Measurements from ENCODE around the gene MT1A. TPM values are rescaled to one million over a fixed set of nuclear protein-coding genes. Genes with fewer than 3 reads are reported as not detected.

Gene MT1A
- total RNA-seq, 1 donor from 2014 or later, result not detected

- no peak for DNase-seq (ENCODE audit: extremely low spot score, unreplicated experiment)
- H3K4me1 Mint-ChIP-seq (ENCODE audit: unreplicated experiment), result peaks cover 28% of the 10 kb centered on the region
- H3K9me3 Mint-ChIP-seq (ENCODE audit: unreplicated experiment), result peaks cover 9% of the 10 kb centered on the region
- peak overlapping the region; percentile 88 for H3K4me3 Mint-ChIP-seq (ENCODE audit: unreplicated experiment)
- H3K27me3 Mint-ChIP-seq (ENCODE audit: unreplicated experiment), result no peaks in the 10 kb centered on the region
- H3K36me3 Mint-ChIP-seq (ENCODE audit: unreplicated experiment), result peaks cover 8% of the 10 kb centered on the region
- TF ChIP-seq CTCF (IDR thresholded peaks at IDR 0.05), result no peak
- H3K27ac Mint-ChIP-seq (ENCODE audit: unreplicated experiment), result no peak overlapping the region
These were observed 45.1 kb downstream of the MT1A start for GRCh38 chr16:56683424-56684172.

GRCh38 chr16:56684256-56684925, 45.9 kb downstream of the MT1A start:
- no peak for TF ChIP-seq CTCF (IDR thresholded peaks at IDR 0.05)
- H3K9me3 Mint-ChIP-seq (ENCODE audit: unreplicated experiment), result peaks cover 9% of the 10 kb centered on the region
- H3K36me3 Mint-ChIP-seq (ENCODE audit: unreplicated experiment), result peaks cover 8% of the 10 kb centered on the region
- no peak overlapping the region for H3K4me3 Mint-ChIP-seq (ENCODE audit: unreplicated experiment)
- no peak for DNase-seq (ENCODE audit: extremely low spot score, unreplicated experiment)
- no peaks in the 10 kb centered on the region for H3K27me3 Mint-ChIP-seq (ENCODE audit: unreplicated experiment)
- no peak overlapping the region for H3K27ac Mint-ChIP-seq (ENCODE audit: unreplicated experiment)
- peaks cover 33% of the 10 kb centered on the region for H3K4me1 Mint-ChIP-seq (ENCODE audit: unreplicated experiment)

- no peak for TF ChIP-seq CTCF (IDR thresholded peaks at IDR 0.05)
- Mint-ChIP-seq H3K4me3 (ENCODE audit: unreplicated experiment) (no peak overlapping the region), H3K27me3 (ENCODE audit: unreplicated experiment) (no peaks in the 10 kb centered on the region), H3K36me3 (ENCODE audit: unreplicated experiment) (peaks cover 8% of the 10 kb centered on the region), H3K4me1 (ENCODE audit: unreplicated experiment) (peaks cover 38% of the 10 kb centered on the region), H3K9me3 (ENCODE audit: unreplicated experiment) (peaks cover 9% of the 10 kb centered on the region), H3K27ac (ENCODE audit: unreplicated experiment) (no peak overlapping the region)
- no peak for DNase-seq (ENCODE audit: extremely low spot score, unreplicated experiment)
These were observed 46.6 kb downstream of the MT1A start for GRCh38 chr16:56684926-56685590.

- Mint-ChIP-seq H3K36me3 (ENCODE audit: unreplicated experiment) (peaks cover 8% of the 10 kb centered on the region), H3K9me3 (ENCODE audit: unreplicated experiment) (peaks cover 9% of the 10 kb centered on the region), H3K27me3 (ENCODE audit: unreplicated experiment) (no peaks in the 10 kb centered on the region), H3K4me1 (ENCODE audit: unreplicated experiment) (peaks cover 44% of the 10 kb centered on the region), H3K4me3 (ENCODE audit: unreplicated experiment) (no peak overlapping the region), H3K27ac (ENCODE audit: unreplicated experiment) (no peak overlapping the region)
- TF ChIP-seq CTCF (IDR thresholded peaks at IDR 0.05), result no peak
- no peak for DNase-seq (ENCODE audit: extremely low spot score, unreplicated experiment)
These were observed 48.3 kb downstream of the MT1A start for GRCh38 chr16:56686758-56687157.

- H3K27me3 Mint-ChIP-seq (ENCODE audit: unreplicated experiment), result no peaks in the 10 kb centered on the region
- no peak overlapping the region for H3K4me3 Mint-ChIP-seq (ENCODE audit: unreplicated experiment)
- H3K36me3 Mint-ChIP-seq (ENCODE audit: unreplicated experiment), result peaks cover 8% of the 10 kb centered on the region
- no peak for DNase-seq (ENCODE audit: extremely low spot score, unreplicated experiment)
- no peak overlapping the region for H3K27ac Mint-ChIP-seq (ENCODE audit: unreplicated experiment)
- peaks cover 39% of the 10 kb centered on the region for H3K4me1 Mint-ChIP-seq (ENCODE audit: unreplicated experiment)
- peaks cover 9% of the 10 kb centered on the region for H3K9me3 Mint-ChIP-seq (ENCODE audit: unreplicated experiment)
- no peak for TF ChIP-seq CTCF (IDR thresholded peaks at IDR 0.05)
These were observed 50.3 kb downstream of the MT1A start for GRCh38 chr16:56688762-56689161.

Data from osteocyte (in vitro differentiated cells).